Measurements from ENCODE around the gene BFSP2.

The BFSP2 gene

GRCh38 chr3:133400006-133400515 lies at the start of gene BFSP2:
Gene BFSP2, plus strand, starts transcription at chr3:133400056. Its CDS starts 28 bp downstream, at chr3:133400084.
- H3K4me3 ChIP-seq (ENCODE audit: low read depth, low read length), result no peak within 1 kb of the TSS
- DNase-seq (ENCODE audit: low read depth, low spot score), result no peak
- CTCF ChIA-PET, result interaction anchor here (0.8 to 1.6 kb wide), 6 partner anchors 13 to 674 kb away, joined by 3 to 5 read pairs (median 3); no protein-coding TSS in a partner anchor
- POLR2A ChIA-PET, result interaction anchor here (0.5 kb wide), 1 partner anchor 8 kb away, joined by 3 read pairs; no protein-coding TSS in a partner anchor
- TF ChIP-seq CTCF (IDR thresholded peaks at IDR 0.05; ENCODE audit: insufficient read depth, low read length, missing control alignments), result no peak

GRCh38 chr3:133354721-133355120 lies 45.1 kb upstream of the BFSP2 start:
- no peak for DNase-seq (ENCODE audit: low read depth, low spot score)
- CTCF ChIA-PET, result no interaction called here
- no peak for TF ChIP-seq CTCF (IDR thresholded peaks at IDR 0.05; ENCODE audit: insufficient read depth, low read length, missing control alignments)
- POLR2A ChIA-PET, result no interaction called here
- H3K4me3 ChIP-seq (ENCODE audit: low read depth, low read length), result no peak overlapping the region

GRCh38 chr3:133360476-133360875 lies 39.4 kb upstream of the BFSP2 start:
- TF ChIP-seq CTCF (IDR thresholded peaks at IDR 0.05; ENCODE audit: insufficient read depth, low read length, missing control alignments), result no peak
- no peak overlapping the region for H3K4me3 ChIP-seq (ENCODE audit: low read depth, low read length)
- ChIA-PET POLR2A (no interaction called here), CTCF (no interaction called here)
- no peak for DNase-seq (ENCODE audit: low read depth, low spot score)

- POLR2A ChIA-PET, result no interaction called here
- CTCF ChIA-PET, result no interaction called here
- TF ChIP-seq CTCF (IDR thresholded peaks at IDR 0.05; ENCODE audit: insufficient read depth, low read length, missing control alignments), result no peak
These were observed 38.8 kb upstream of the BFSP2 start for GRCh38 chr3:133361011-133361410.

GRCh38 chr3:133361435-133361834 lies 38.4 kb upstream of the BFSP2 start:
- no peak for TF ChIP-seq CTCF (IDR thresholded peaks at IDR 0.05; ENCODE audit: insufficient read depth, low read length, missing control alignments)
- CTCF ChIA-PET, result no interaction called here
- POLR2A ChIA-PET, result no interaction called here
- no peak for DNase-seq (ENCODE audit: low read depth, low spot score)
- H3K4me3 ChIP-seq (ENCODE audit: low read depth, low read length), result no peak overlapping the region

More at GRCh38 chr3:133361011-133361410, 38.8 kb upstream of the BFSP2 start:
- no peak for DNase-seq (ENCODE audit: low read depth, low spot score)
- H3K4me3 ChIP-seq (ENCODE audit: low read depth, low read length), result no peak overlapping the region

- TF ChIP-seq CTCF (IDR thresholded peaks at IDR 0.05; ENCODE audit: insufficient read depth, low read length, missing control alignments), result no peak
- ChIA-PET POLR2A (no interaction called here), CTCF (no interaction called here)
- DNase-seq (ENCODE audit: low read depth, low spot score), result no peak
- no peak overlapping the region for H3K4me3 ChIP-seq (ENCODE audit: low read depth, low read length)
These were observed 37.3 kb upstream of the BFSP2 start for GRCh38 chr3:133362539-133362938.
